ENCODE results near the gene SPRR2B.
"Not testable (repeated sequence)": the region's sequence is repeated elsewhere in the genome, so short reads cannot be mapped to it uniquely, and the experiment has no call there.

DNA sequence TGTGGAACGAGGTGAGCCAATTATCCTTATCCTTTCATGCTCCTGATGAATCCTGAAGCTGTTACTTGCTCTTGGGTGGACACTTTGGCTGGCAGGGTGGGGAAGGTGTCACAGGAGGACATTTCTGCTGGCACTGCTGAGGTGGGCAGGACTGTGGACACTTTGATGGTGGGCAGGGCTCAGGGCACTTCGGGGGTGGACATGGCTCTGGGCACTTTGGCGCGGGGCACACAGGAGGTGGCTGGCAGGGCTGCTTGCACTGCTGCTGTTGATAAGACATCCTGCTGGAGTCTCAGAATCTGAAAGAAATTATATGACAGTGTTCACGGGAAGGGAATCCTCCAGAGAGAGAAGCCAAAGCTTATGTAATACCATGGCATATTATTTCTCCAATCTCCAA, 41.0 kb upstream of the SPRR2B start:
- TF ChIP-seq, protein P1, sequence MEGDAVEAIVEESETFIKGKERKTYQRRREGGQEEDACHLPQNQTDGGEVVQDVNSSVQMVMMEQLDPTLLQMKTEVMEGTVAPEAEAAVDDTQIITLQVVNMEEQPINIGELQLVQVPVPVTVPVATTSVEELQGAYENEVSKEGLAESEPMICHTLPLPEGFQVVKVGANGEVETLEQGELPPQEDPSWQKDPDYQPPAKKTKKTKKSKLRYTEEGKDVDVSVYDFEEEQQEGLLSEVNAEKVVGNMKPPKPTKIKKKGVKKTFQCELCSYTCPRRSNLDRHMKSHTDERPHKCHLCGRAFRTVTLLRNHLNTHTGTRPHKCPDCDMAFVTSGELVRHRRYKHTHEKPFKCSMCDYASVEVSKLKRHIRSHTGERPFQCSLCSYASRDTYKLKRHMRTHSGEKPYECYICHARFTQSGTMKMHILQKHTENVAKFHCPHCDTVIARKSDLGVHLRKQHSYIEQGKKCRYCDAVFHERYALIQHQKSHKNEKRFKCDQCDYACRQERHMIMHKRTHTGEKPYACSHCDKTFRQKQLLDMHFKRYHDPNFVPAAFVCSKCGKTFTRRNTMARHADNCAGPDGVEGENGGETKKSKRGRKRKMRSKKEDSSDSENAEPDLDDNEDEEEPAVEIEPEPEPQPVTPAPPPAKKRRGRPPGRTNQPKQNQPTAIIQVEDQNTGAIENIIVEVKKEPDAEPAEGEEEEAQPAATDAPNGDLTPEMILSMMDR (IDR thresholded peaks at IDR 0.05): not testable (repeated sequence)
- not testable (repeated sequence) for TF ChIP-seq POLR2A (IDR thresholded peaks at IDR 0.05)
